HepG2 (cell line): ENCODE data around the gene RTP2. TPM values are rescaled to one million over a fixed set of nuclear protein-coding genes. Genes with fewer than 3 reads are reported as not detected.

Experiments
- HOXA5 ChIP-seq: sonication (generic); formaldehyde crosslinking; IDR thresholded peaks from 2 replicates; pipeline ENCODE4 v1.4.0; 2020; ENCODE audit warnings: missing genetic modification reagents
- JUN ChIP-seq: sonication (generic); formaldehyde crosslinking; IDR thresholded peaks from 2 replicates; pipeline ENCODE4 v1.4.0; 2020; ENCODE audit warnings: mild to moderate bottlenecking, missing genetic modification reagents
- KDM3A ChIP-seq: IDR thresholded peaks from 2 replicates; pipeline ENCODE4 v1.6.1; 2018; ENCODE audit warnings: low read depth, missing compliant biosample characterization
- KDM4B ChIP-seq: sonication (generic); formaldehyde crosslinking; IDR thresholded peaks from 2 replicates; pipeline ENCODE4 v1.4.0; 2020; ENCODE audit warnings: missing genetic modification reagents
- NFE2L2 ChIP-seq: fragments of 150-350 bp; IDR thresholded peaks from 2 replicates; pipeline ENCODE4 v1.6.1; 2014; ENCODE audit warnings: low read length
- PHF21A ChIP-seq: sonication (generic); formaldehyde crosslinking; IDR thresholded peaks from 2 replicates; pipeline ENCODE4 v1.5.0; 2020; ENCODE audit warnings: mild to moderate bottlenecking, missing genetic modification reagents
- RELA ChIP-seq: sonication (generic); formaldehyde crosslinking; IDR thresholded peaks from 2 replicates; pipeline ENCODE4 v1.4.0; 2020; ENCODE audit warnings: missing genetic modification reagents
- SAFB2 ChIP-seq: sonication (generic); formaldehyde crosslinking; IDR thresholded peaks from 2 replicates; pipeline ENCODE4 v1.5.1; 2020; ENCODE audit warnings: missing genetic modification reagents, low read depth, mild to moderate bottlenecking, borderline replicate concordance
- SIN3B ChIP-seq: fragments of 150-350 bp; IDR thresholded peaks from 2 replicates; pipeline ENCODE4 v1.6.1; 2014; ENCODE audit warnings: low read length
- SMAD9 ChIP-seq: sonication (generic); formaldehyde crosslinking; IDR thresholded peaks from 2 replicates; pipeline ENCODE4 v1.5.1; 2020; ENCODE audit warnings: mild to moderate bottlenecking, missing genetic modification reagents
- SOX5 ChIP-seq: IDR thresholded peaks from 2 replicates; pipeline ENCODE4 v1.6.1; 2016; ENCODE audit warnings: borderline replicate concordance
- TEAD3 ChIP-seq: optimal IDR thresholded peaks from 2 replicates; pipeline ENCODE3; 2016; ENCODE audit warnings: borderline replicate concordance
- YEATS2 ChIP-seq: sonication (generic); formaldehyde crosslinking; IDR thresholded peaks from 2 replicates; pipeline ENCODE4 v1.4.0; 2020; ENCODE audit warnings: missing genetic modification reagents, borderline replicate concordance
- ZNF12 ChIP-seq: sonication (generic); formaldehyde crosslinking; IDR thresholded peaks from 2 replicates; pipeline ENCODE4 v1.5.0; 2020; ENCODE audit warnings: missing genetic modification reagents
- ZNF253 ChIP-seq: sonication (generic); formaldehyde crosslinking; IDR thresholded peaks from 2 replicates; pipeline ENCODE4 v1.8.0; 2022; ENCODE audit warnings: mild to moderate bottlenecking, missing genetic modification reagents, borderline replicate concordance
- ZNF747 ChIP-seq: sonication (generic); formaldehyde crosslinking; IDR thresholded peaks from 2 replicates; pipeline ENCODE4 v1.8.1; 2023; ENCODE audit warnings: missing genetic modification reagents, mild to moderate bottlenecking, borderline replicate concordance
- ZSCAN9 ChIP-seq: IDR thresholded peaks from 2 replicates; pipeline ENCODE4 v1.6.1; 2016; ENCODE audit warnings: borderline replicate concordance
- polyA plus RNA-seq, 8 experiments: library from polyadenylated mRNA; depleted of rRNA in 3 of 8; stranded (reverse) in 7 of 8; unstranded in 1 of 8; fragments of >200 nt; fragmentation: Illumina TruSeq in 4 of 8; extraction: Trizol in 4 of 8; gene quantifications; 2 replicates each; pipeline versions ENCODE4 v1.2.1 to v1.2.3, GENCODE V29; 2011 to 2016; ENCODE audit warnings: low read depth in 4 of 8, missing spikeins in 1 of 8, mixed read lengths in 1 of 8; ENCODE audit not compliant: insufficient read depth in 1 of 8
- total RNA-seq, 5 experiments: library from RNA; depleted of rRNA; stranded (reverse); fragments of >200 nt; fragmentation: Illumina TruSeq; extraction: Trizol; gene quantifications; 2 replicates each; pipeline ENCODE4 v1.2.3, GENCODE V29; 2016; ENCODE audit warnings: low read depth in 1 of 5
- TF ChIP-seq, protein P1 (sequence below): sonication (generic); formaldehyde crosslinking; IDR thresholded peaks from 2 replicates; pipeline ENCODE4 v1.8.0; 2022; ENCODE audit warnings: low read depth, missing genetic modification reagents
- TF ChIP-seq, protein P2 (sequence below): sonication (generic); formaldehyde crosslinking; IDR thresholded peaks from 2 replicates; pipeline ENCODE4 v1.4.0; 2020; ENCODE audit warnings: missing genetic modification reagents
- TF ChIP-seq, protein P3 (sequence below): sonication (generic); formaldehyde crosslinking; IDR thresholded peaks from 2 replicates; pipeline ENCODE4 v1.4.0; 2020; ENCODE audit warnings: low read depth, missing genetic modification reagents
- TF ChIP-seq, protein P4 (sequence below): sonication (generic); formaldehyde crosslinking; IDR thresholded peaks from 2 replicates; pipeline ENCODE4 v1.5.1; 2020; ENCODE audit warnings: missing genetic modification reagents, mild to moderate bottlenecking, borderline replicate concordance

RTP2 gene
- total and polyA plus RNA-seq, 2 of the 13 experiments (the other 11 are each of a cell fraction or from before 2014, with no cell fraction given), result not detected

DNA sequence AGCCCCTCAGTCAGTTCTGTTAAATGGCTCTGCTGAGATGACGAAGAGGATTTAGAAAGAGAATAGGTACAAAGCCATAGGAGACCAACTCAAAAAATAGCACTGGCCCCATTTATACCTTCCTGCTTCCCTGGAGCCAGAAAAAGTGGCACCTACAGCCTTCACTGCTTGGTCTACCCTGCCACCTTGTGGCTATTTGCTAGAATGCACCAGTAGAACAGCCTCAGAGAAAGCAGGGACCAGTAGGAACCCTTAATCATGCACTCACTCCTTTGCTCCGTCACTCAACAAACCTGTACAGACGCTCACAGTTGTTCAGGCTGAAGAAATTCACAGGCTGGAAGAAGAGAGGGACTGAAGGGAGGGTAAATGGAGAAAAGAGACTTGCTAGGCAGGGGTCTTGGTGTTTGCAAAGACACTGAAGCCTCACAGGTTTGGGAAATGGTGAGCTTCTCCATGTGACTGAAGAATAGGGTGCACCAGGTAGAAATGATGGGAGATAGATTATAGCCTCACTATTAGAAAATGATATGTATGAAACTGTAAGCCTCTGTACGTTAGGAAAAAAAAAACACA, 12.1 kb upstream of the RTP2 start (continued):
- TF ChIP-seq, protein P1, sequence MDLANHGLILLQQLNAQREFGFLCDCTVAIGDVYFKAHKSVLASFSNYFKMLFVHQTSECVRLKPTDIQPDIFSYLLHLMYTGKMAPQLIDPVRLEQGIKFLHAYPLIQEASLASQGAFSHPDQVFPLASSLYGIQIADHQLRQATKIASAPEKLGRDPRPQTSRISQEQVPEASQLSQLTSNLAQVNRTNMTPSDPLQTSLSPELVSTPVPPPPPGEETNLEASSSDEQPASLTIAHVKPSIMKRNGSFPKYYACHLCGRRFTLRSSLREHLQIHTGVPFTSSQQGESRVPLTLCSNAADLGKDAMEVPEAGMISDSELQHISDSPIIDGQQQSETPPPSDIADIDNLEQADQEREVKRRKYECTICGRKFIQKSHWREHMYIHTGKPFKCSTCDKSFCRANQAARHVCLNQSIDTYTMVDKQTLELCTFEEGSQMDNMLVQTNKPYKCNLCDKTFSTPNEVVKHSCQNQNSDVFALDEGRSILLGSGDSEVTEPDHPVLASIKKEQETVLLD (CRISPR knock-in tag), result no peak
- TF ChIP-seq, protein P2, sequence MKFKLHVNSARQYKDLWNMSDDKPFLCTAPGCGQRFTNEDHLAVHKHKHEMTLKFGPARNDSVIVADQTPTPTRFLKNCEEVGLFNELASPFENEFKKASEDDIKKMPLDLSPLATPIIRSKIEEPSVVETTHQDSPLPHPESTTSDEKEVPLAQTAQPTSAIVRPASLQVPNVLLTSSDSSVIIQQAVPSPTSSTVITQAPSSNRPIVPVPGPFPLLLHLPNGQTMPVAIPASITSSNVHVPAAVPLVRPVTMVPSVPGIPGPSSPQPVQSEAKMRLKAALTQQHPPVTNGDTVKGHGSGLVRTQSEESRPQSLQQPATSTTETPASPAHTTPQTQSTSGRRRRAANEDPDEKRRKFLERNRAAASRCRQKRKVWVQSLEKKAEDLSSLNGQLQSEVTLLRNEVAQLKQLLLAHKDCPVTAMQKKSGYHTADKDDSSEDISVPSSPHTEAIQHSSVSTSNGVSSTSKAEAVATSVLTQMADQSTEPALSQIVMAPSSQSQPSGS (CRISPR knock-in tag), result no peak
- no peak for TF ChIP-seq SAFB2 (CRISPR knock-in tag)
- no peak for TF ChIP-seq SOX5
- TF ChIP-seq, protein P3, sequence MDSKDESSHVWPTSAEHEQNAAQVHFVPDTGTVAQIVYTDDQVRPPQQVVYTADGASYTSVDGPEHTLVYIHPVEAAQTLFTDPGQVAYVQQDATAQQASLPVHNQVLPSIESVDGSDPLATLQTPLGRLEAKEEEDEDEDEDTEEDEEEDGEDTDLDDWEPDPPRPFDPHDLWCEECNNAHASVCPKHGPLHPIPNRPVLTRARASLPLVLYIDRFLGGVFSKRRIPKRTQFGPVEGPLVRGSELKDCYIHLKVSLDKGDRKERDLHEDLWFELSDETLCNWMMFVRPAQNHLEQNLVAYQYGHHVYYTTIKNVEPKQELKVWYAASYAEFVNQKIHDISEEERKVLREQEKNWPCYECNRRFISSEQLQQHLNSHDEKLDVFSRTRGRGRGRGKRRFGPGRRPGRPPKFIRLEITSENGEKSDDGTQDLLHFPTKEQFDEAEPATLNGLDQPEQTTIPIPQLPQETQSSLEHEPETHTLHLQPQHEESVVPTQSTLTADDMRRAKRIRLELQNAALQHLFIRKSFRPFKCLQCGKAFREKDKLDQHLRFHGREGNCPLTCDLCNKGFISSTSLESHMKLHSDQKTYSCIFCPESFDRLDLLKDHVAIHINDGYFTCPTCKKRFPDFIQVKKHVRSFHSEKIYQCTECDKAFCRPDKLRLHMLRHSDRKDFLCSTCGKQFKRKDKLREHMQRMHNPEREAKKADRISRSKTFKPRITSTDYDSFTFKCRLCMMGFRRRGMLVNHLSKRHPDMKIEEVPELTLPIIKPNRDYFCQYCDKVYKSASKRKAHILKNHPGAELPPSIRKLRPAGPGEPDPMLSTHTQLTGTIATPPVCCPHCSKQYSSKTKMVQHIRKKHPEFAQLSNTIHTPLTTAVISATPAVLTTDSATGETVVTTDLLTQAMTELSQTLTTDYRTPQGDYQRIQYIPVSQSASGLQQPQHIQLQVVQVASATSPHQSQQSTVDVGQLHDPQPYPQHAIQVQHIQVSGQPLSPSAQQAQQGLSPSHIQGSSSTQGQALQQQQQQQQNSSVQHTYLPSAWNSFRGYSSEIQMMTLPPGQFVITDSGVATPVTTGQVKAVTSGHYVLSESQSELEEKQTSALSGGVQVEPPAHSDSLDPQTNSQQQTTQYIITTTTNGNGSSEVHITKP, result no peak
- no peak for TF ChIP-seq PHF21A (CRISPR knock-in tag)
- no peak for TF ChIP-seq SIN3B
- TF ChIP-seq, protein P4, sequence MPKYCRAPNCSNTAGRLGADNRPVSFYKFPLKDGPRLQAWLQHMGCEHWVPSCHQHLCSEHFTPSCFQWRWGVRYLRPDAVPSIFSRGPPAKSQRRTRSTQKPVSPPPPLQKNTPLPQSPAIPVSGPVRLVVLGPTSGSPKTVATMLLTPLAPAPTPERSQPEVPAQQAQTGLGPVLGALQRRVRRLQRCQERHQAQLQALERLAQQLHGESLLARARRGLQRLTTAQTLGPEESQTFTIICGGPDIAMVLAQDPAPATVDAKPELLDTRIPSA (CRISPR knock-in tag), result no peak
- peak; percentile 41 for TF ChIP-seq TEAD3 (CRISPR knock-in tag)
- TF ChIP-seq KDM3A, result no peak
- TF ChIP-seq NFE2L2, result no peak
- TF ChIP-seq ZNF747, result no peak
- 0 out of 2 replicates have a peak, but pooled peaks have one; percentile 45 for TF ChIP-seq KDM4B (CRISPR knock-in tag)
- TF ChIP-seq ZNF12 (CRISPR knock-in tag), result no peak
- no peak for TF ChIP-seq ZNF253 (CRISPR knock-in tag)
- TF ChIP-seq JUN (CRISPR knock-in tag), result no peak
- no peak for TF ChIP-seq RELA (CRISPR knock-in tag)
- no peak for TF ChIP-seq ZSCAN9
- no peak for TF ChIP-seq SMAD9 (CRISPR knock-in tag)
- no peak for TF ChIP-seq HOXA5 (CRISPR knock-in tag)
- TF ChIP-seq YEATS2 (CRISPR knock-in tag), result no peak
